ENCODE data around the gene CD69. TPM values are rescaled to one million over a fixed set of nuclear protein-coding genes. Genes with fewer than 3 reads are reported as not detected.

Gene CD69
- total RNA-seq, 4 donors from 2014 or later: 0.47 to 2.6 (median 1.1) TPM

- 76 to 86% methylated on average over 3 of the region's 3 CpGs for WGBS, 2 donors (ENCODE audit: low coverage in 1 of 2)
- no peak for ATAC-seq
- Histone ChIP-seq H3K9me3 (no peaks in the 10 kb centered on the region), H3K4me1 (peaks cover 0 to 12% (median 0%) of the 10 kb centered on the region in 3 donors), H3K27ac (no peak overlapping the region), H3K27me3 (peaks cover 7% of the 10 kb centered on the region), H3K36me3 (no peaks in the 10 kb centered on the region), H3K4me3 (no peak overlapping the region)
- TF ChIP-seq POLR2AphosphoS5 (IDR thresholded peaks at IDR 0.05) (no peak), POLR2A (IDR thresholded peaks at IDR 0.05) (no peak), CTCF (IDR thresholded peaks at IDR 0.05) (no peak), EP300 (IDR thresholded peaks at IDR 0.05) (no peak)
These were observed 6.4 kb downstream of the CD69 start for GRCh38 chr12:9754099-9754927.

- H3K9me3 ChIP-seq: no peaks in the 10 kb centered on the region
- TF ChIP-seq POLR2AphosphoS5 (IDR thresholded peaks at IDR 0.05) (no peak), EP300 (IDR thresholded peaks at IDR 0.05) (no peak), CTCF (IDR thresholded peaks at IDR 0.05) (no peak), POLR2A (IDR thresholded peaks at IDR 0.05) (no peak)
- H3K36me3 ChIP-seq: no peaks in the 10 kb centered on the region
- peaks cover 0 to 12% (median 0%) of the 10 kb centered on the region in 3 donors for H3K4me1 ChIP-seq
- WGBS, 2 donors (ENCODE audit: low coverage in 1 of 2): 48 to 70% methylated on average over 3 of the region's 3 CpGs
- no peak for ATAC-seq
- H3K27me3 ChIP-seq: peaks cover 4% of the 10 kb centered on the region
- H3K4me3 ChIP-seq: no peak overlapping the region
- no peak overlapping the region for H3K27ac ChIP-seq
These were observed 7.2 kb downstream of the CD69 start for GRCh38 chr12:9753498-9753897.

DNA sequence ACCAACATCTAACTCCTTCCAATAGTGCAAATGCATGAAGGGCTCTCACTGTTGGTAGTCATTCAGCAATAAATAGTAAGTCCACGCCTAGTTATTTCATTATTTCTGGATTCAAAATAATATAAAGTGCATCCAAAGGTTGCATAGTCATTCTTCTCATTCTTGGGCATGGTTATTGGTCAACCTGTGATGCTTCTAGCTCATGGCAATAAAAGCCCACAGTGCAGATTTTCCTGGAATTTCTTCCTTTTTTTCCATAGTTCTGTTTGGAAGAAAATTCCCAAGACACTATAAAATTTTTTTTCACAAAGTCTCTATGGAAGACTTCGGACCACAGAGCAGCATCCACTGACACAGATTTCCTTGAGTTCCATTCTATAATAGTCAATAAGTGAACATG is 7.6 kb downstream of the CD69 start:
- peaks cover 4% of the 10 kb centered on the region for H3K27me3 ChIP-seq
- TF ChIP-seq POLR2A (IDR thresholded peaks at IDR 0.05) (no peak), POLR2AphosphoS5 (IDR thresholded peaks at IDR 0.05) (no peak)
- no peaks in the 10 kb centered on the region for H3K36me3 ChIP-seq
- no peak for ATAC-seq
- H3K4me1 ChIP-seq: peaks cover 0 to 12% (median 0%) of the 10 kb centered on the region in 3 donors
- no peak overlapping the region for H3K4me3 ChIP-seq
- H3K27ac ChIP-seq: no peak overlapping the region
- no peaks in the 10 kb centered on the region for H3K9me3 ChIP-seq
- WGBS, 2 donors (ENCODE audit: low coverage in 1 of 2): 64 to 90% methylated on average over 2 of the region's 2 CpGs

DNA sequence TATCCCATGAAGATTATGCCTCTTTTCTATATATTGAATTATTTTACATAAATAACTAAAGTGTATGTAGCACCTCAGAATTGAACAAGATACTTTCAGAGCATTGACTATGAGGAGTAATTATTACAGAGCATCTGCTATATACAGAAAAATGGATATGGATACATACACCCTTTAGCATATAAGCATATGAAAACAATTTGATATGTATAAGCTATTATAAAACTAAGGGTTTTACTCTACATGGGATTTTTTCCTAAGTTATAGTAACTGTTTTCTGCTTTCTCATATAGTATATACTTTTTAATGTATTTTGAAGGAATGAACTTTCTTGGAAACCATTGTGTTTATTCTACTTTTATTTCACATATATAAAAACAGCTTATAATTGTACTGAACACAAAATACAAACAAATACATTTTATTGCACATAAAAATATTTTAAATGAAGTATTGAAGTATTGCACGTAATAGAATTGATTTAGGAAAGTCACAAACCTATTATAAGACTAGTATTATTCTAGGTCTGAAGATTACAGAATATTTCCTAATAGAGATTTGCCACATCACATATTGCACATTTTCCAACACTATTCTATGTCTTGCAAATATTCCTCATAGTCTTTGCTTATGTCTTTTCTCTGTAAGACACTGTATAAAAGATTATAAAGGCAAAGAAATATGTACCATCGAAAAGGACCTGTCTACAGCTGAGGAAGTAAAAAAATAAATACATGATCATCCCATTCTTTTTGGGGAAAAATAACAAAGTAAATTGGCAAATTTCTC is 8.4 kb downstream of the CD69 start:
- no peaks in the 10 kb centered on the region for H3K36me3 ChIP-seq
- peaks cover 0 to 12% (median 0%) of the 10 kb centered on the region in 3 donors for H3K4me1 ChIP-seq
- no peaks in the 10 kb centered on the region for H3K9me3 ChIP-seq
- WGBS, 2 donors (ENCODE audit: low coverage in 1 of 2): 87 to 91% methylated on average over 2 of the region's 2 CpGs
- no peak for TF ChIP-seq CTCF (IDR thresholded peaks at IDR 0.05)
- no peak for TF ChIP-seq EP300 (IDR thresholded peaks at IDR 0.05)
- no peak for TF ChIP-seq POLR2AphosphoS5 (IDR thresholded peaks at IDR 0.05)
- no peak for TF ChIP-seq POLR2A (IDR thresholded peaks at IDR 0.05)
- no peak overlapping the region for H3K4me3 ChIP-seq
- no peak for ATAC-seq
- H3K27me3 ChIP-seq: peaks cover 4% of the 10 kb centered on the region
- H3K27ac ChIP-seq: no peak overlapping the region

Data from gastroesophageal sphincter (tissue), 4 donors.